ENCODE results near the gene MTMR2.
A peak's percentile ranks its signal among the peaks of the same experiment; 100 is the strongest.

The MTMR2 gene

DNA sequence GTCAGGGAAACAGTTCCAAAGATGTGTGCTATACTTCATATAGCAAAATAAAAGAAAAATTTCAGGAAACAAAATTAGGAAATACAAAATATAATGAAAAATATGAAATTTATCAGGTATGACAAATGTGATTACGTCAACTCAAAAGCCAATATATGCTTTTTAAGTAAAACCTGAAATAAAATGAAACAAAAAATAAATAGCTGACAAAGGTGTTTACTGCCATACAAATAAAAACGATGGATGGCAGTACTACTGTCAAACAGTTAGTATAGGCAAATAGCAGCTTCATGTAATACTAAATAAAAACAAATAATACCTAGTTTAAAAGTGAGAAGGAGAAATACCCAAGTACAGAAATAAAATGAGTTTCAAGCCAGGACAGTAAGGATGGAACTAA lies 119.9 kb downstream of the MTMR2 start:
- TF ChIP-seq, protein P1, sequence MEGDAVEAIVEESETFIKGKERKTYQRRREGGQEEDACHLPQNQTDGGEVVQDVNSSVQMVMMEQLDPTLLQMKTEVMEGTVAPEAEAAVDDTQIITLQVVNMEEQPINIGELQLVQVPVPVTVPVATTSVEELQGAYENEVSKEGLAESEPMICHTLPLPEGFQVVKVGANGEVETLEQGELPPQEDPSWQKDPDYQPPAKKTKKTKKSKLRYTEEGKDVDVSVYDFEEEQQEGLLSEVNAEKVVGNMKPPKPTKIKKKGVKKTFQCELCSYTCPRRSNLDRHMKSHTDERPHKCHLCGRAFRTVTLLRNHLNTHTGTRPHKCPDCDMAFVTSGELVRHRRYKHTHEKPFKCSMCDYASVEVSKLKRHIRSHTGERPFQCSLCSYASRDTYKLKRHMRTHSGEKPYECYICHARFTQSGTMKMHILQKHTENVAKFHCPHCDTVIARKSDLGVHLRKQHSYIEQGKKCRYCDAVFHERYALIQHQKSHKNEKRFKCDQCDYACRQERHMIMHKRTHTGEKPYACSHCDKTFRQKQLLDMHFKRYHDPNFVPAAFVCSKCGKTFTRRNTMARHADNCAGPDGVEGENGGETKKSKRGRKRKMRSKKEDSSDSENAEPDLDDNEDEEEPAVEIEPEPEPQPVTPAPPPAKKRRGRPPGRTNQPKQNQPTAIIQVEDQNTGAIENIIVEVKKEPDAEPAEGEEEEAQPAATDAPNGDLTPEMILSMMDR (conservative IDR thresholded peaks at IDR 0.05; ENCODE audit: low read depth, low read length) = no peak
- DNase-seq (ENCODE audit: low read depth) = no peak
- H3K4me3 ChIP-seq (ENCODE audit: low read depth, low read length) = no peak overlapping the region

DNA sequence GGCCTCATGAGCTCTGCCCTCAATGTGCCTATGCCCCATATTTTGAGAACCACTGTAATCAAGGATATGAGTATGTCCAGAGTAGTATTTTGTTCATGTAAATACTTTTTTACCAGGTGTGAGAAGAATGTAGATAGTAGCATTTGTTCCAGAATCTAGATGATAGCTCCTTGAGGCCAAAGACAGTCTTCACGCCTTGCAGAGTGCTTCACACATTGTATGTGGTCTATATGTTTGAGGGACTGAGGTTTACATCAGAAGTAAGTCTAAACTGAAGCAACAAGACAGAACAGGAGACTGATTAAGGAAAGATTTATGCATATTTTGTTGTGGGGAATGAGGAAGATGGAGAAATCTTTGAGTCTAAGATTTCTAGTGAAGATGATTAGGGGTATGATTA lies 121.1 kb downstream of the MTMR2 start:
- TF ChIP-seq, protein P1 (conservative IDR thresholded peaks at IDR 0.05; ENCODE audit: low read depth, low read length) = no peak
- H3K4me3 ChIP-seq (ENCODE audit: low read depth, low read length) = no peak overlapping the region
- no peak for DNase-seq (ENCODE audit: low read depth)

DNA sequence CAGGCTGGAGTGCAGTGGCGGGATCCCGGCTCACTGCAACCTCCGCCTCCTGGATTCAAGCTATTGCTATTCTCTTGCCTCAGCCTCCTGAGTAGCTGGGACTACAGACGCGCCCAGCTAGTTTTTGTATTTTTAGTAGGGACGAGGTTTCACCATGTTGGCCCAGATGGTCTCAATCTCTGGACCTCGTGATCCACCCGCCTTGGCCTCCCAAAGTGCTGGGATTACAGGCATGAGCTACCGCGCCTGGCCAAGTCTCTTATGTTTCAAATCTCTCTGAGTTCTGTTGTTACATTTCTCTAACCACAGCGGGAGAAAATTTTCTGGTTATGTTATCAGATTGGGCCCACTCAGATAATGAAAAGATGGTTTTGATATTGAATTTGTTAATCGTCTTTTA lies 123.5 kb downstream of the MTMR2 start:
- no peak for DNase-seq (ENCODE audit: low read depth)
- TF ChIP-seq, protein P1 (conservative IDR thresholded peaks at IDR 0.05; ENCODE audit: low read depth, low read length) = no peak
- no peak overlapping the region for H3K4me3 ChIP-seq (ENCODE audit: low read depth, low read length)

DNA sequence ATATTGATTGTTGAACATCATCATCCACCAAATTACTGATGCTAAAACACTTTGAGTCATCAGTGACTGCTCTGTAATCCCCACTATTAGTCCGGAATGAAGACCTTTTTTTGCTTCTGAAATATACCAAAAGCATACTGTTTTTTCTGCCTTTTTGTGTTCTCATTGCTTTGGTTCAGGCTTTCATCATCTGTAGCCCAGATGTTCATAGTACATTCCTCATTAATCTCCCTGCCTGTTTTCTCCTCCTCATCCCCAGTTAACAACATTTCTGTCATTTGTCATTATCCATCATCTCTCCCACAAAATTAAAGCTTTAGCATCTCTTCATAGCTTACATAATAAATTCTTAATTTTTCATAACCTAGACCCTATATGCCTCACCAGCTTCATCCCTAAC lies 124.4 kb downstream of the MTMR2 start:
- no peak for DNase-seq (ENCODE audit: low read depth)
- TF ChIP-seq, protein P1 (conservative IDR thresholded peaks at IDR 0.05; ENCODE audit: low read depth, low read length) = no peak
- no peak overlapping the region for H3K4me3 ChIP-seq (ENCODE audit: low read depth, low read length)

DNA sequence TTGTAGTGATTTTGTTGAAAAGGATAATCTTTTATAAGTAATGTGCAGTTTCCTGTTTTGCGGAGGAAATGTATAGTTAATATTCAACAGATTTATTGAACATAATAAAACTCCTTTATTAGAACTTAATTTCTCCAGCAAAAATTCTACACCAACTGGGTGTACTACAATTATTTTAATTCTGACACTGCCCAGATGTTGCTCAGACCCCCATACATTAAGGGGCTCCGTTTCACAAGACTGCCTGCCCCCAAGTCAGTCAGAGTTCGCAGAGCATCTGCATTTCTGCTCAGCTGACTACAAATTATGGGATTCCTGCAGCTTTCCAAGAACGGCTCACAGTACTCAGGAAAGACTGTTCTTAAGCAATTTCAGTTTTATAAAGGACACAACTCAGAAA lies 127.4 kb downstream of the MTMR2 start:
- TF ChIP-seq, protein P1 (conservative IDR thresholded peaks at IDR 0.05; ENCODE audit: low read depth, low read length) = no peak
- no peak for DNase-seq (ENCODE audit: low read depth)
- no peak overlapping the region for H3K4me3 ChIP-seq (ENCODE audit: low read depth, low read length)

DNA sequence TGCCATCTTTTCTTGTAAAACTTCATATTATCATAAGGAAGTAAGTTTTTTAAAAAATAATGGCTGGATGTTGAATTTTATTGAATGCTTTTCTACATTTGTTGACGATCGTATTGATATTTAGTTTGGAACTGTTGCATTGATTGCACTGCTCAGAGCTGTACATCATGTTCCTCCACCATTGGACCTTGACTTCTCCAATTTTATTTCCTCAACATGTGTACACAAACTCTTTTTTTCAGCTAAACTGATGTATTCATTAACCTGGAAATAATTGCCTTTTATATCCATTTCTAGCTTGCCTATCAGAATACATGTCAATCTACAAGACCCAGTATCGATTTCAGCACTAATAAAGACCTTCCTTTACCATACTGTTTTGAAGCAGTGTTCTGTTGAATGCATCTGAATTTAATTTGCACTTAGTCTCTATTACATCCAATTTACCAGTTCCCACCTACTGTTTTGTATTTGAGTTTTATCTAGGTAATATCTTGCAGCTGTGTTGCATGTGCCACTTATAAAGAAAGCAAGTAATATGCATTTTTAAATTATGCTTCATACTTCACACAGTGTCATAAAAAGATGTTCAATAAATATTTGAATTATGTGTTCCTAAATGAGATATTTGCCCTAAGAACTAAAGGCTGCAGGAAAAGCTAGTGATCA lies 128.1 kb downstream of the MTMR2 start:
- no peak for DNase-seq (ENCODE audit: low read depth)
- TF ChIP-seq, protein P1 (conservative IDR thresholded peaks at IDR 0.05; ENCODE audit: low read depth, low read length) = no peak
- no peak overlapping the region for H3K4me3 ChIP-seq (ENCODE audit: low read depth, low read length)

DNA sequence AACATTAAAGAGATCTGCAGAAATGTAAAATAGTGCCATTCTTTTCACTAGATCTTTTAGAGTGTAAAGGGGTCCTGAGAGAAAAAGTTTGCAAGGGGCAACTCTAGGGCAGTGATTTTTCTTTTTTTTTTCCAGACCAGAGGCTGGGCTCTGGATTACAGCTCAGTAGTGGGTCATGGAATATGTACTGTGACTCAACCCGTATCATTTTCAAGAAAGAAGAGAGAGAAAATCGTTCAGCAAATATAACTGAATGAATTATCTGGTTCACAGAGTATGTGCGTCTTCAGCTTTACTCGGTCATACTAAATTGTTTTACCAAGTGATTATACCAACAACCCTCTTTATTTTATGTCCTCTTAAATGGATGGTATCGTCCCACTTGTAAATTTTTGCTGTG lies 129.8 kb downstream of the MTMR2 start:
- DNase-seq (ENCODE audit: low read depth) = peak; percentile 4
- TF ChIP-seq, protein P1 (conservative IDR thresholded peaks at IDR 0.05; ENCODE audit: low read depth, low read length) = no peak
- no peak overlapping the region for H3K4me3 ChIP-seq (ENCODE audit: low read depth, low read length)

Data from choroid plexus epithelial cell (primary cell).